HG03442 (cell line): Measurements from ENCODE around the gene LRCH2.
"Not testable (repeated sequence)": the region's sequence is repeated elsewhere in the genome, so short reads cannot be mapped to it uniquely, and the experiment has no call there.

Experiments
- ATAC-seq: cut with Tn5 transposase; IDR thresholded peaks from one replicate; pipeline ENCODE4 v1.9.1; 2021; ENCODE audit warnings: mild to moderate bottlenecking, moderate library complexity; ENCODE audit not compliant: unreplicated experiment

The LRCH2 gene

GRCh38 chrX:115214151-115214550, 19.7 kb downstream of the LRCH2 start:
- no peak for ATAC-seq

DNA sequence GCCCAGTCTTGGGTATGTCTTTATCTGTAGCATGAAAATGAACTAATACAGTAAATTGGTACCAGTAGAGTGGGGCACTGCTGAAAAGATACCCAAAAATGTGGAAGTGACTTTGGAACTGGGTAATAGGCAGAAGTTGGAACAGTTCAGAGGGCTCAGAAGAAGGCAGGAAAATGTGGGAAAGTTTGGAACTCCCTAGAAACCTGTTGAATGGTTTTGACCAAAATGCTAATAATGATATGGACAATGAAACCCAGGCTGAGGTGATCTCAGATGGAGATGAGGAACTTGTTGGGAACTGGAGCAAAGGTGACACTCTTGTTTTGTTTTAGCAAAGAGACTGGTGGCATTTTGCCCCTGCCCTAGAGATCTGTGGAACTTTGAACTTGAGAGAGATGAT, 24.3 kb downstream of the LRCH2 start:
- ATAC-seq = not testable (repeated sequence)

GRCh38 chrX:115204040-115204439, 29.9 kb downstream of the LRCH2 start:
- ATAC-seq = no peak

DNA sequence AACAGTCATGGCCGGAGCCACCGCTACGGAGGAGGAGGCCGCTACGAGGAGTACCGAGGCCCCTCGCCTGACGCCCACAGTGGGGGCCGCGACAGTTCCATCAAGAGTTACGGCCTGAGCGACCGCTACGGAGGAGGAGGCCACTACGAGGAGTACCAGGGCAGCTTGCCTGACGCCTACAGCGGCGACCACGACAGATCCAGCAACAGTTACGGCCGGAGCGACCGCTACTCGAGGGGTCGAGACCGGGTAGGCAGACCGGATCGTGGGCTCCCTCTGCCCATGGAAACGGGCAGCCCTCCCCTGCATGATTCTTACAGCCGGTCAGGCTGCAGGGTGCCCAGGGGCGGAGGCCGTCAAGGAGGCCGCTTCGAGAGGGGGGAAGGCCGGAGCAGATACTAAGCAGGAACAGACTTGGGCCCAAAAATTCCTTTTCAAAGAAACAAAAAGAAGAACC, 41.6 kb downstream of the LRCH2 start:
- no peak for ATAC-seq

- no peak for ATAC-seq
Measured at GRCh38 chrX:115191490-115192243, 42.2 kb downstream of the LRCH2 start.

GRCh38 chrX:115190636-115191489, 43.0 kb downstream of the LRCH2 start:
- no peak for ATAC-seq

DNA sequence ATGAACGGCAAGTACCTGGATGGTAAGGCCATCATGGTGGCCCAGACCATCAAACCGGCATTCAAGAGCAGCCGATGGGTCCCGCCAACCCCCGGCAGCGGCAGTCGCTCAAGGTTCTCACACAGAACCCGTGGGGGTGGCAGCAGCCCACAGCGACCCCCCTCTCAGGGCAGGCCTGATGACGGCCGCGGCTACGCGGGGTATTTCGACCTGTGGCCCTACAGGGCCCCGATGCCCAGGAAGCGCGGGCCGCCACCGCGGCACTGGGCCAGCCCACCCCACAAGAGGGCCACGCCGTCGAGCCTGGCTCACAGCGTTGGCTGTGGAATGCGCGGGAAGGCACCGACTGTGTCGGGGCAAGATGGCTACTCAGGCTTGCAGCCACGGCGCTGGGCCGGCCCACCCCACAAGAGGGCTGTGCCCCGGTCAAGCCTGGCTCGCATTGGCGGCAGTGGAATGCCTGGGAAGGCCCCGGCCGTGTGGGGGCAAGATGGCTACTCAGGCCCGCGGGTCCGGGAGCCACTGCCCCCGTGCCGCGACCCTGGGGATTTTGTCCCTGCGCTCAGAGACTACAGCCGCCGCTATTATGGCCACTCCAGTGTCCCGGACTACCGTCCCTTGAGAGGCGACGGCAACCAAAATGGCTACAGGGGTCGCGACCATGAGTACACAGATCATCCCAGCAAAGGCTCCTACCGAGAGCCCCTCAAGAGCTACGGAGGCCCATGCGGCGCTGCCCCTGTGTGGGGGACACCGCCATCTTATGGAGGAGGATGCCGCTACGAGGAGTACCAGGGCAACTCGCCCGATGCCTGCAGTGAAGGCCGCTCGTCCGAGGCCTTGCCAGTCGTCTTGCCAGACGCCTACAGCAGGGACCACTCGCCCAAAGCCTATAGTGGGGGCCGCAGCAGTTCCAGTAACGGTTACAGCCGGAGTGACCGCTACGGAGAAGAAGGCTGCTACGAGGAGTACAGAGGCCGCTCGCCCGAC, 44.0 kb downstream of the LRCH2 start:
- no peak for ATAC-seq

- no peak for ATAC-seq
Measured at GRCh38 chrX:115189110-115189509, 44.8 kb downstream of the LRCH2 start, which contains the start of gene RBMXL3. Gene RBMXL3 (plus strand): TSS chrX:115189410. CDS start chrX:115189442, 32 bp downstream.

GRCh38 chrX:115183980-115184379, 49.9 kb downstream of the LRCH2 start:
- ATAC-seq = no peak

GRCh38 chrX:115178473-115178872, 55.4 kb downstream of the LRCH2 start:
- ATAC-seq = no peak

DNA sequence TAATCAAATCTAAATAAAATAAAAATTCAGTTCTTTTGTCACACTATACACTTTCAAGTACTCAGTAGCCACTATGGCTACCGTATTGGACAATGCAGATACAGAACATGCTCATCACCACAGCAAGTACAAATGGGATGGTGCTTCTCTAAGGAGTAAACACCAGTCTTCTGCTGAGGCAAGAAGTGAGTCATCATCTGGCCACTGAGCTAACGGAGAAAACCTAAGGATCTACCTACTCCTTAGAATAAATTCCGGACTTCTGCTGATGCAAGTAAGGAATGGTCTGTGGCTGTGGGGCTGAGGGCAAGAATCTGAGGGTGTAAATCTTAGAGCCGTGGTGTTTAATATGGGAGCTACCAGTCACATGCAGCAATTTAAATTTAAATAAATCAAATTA, 56.0 kb downstream of the LRCH2 start:
- ATAC-seq = no peak

DNA sequence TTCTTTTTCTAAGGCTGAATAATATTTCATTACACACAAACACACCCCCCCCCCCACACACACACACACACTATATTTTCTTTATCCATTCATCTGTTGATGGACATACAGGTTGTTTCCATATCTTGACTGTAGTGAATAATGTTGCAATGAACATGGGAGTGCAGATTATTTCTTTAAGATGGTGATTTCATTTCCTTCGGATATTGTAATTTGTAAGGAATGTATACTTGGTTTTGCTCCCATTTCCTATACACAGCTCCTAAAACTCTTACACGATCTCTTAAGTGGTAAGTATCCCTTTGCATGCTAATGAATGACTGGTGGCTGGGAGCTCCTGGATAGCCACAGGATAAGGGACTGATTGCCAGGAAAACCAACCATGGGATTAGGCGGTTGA, 59.3 kb downstream of the LRCH2 start:
- ATAC-seq = no peak

DNA sequence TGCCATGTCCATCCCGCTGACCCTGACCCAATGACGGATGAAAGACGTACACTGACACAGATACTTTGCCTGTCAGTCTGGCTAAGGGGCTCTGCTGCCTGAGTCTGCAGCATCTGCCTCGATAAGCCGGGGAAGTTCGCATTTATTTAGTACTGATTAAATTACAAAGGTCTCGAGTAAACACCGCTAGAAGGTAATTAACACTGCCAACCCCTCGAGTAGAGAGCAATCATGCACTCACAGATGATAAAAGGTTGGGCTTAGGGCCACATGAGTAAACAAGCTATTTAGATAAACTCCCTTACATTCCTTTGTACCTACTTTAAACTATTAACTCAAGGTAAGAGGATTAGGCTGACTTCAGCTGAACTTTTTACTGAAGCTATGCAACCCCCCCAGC, 60.7 kb downstream of the LRCH2 start:
- ATAC-seq = no peak

- ATAC-seq = no peak
Measured at GRCh38 chrX:115147220-115147619, 86.7 kb downstream of the LRCH2 start.

GRCh38 chrX:115142057-115142456, 91.8 kb downstream of the LRCH2 start:
- no peak for ATAC-seq

DNA sequence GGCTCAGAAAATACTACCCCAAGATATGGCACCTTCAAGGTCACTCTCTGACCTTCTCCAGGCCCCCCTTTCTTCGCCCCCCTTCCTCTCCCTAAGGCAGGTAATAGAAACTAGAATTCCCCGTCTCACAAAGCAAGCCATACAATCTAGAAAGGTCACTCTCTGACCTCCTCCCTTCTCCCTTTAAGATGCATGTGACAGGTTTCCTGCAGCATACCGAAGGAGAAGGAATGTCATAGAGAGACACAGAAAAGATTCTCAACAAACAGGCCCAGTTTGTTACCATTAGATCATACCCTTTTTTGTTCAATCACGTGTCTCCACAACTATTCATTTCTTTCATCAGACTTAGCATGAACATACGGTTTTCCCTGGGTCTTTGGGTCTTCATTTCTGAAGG, 95.9 kb downstream of the LRCH2 start:
- ATAC-seq = no peak

DNA sequence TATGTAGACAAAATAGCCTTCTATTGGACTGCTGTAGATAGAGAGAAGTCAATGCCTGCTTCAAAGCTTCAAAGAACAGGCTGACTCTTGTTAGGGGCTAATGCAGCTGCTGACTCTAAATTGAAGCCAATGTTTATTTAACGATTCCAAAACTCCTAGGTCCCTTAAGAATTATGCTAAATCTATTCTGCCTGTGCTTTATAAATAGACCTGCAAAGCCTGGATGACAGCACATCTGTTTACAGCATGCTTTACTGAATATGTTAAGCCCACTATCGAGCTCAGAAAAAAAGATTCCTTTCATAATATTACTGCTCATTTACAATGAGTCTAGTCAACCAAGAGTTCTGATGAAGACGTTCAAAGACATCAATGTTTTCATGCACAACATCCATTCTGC, 99.5 kb downstream of the LRCH2 start:
- ATAC-seq = no peak

GRCh38 chrX:115112411-115112810, 121.5 kb downstream of the LRCH2 start:
- ATAC-seq = no peak

GRCh38 chrX:115098897-115099296, 135.0 kb downstream of the LRCH2 start:
- ATAC-seq = no peak

- no peak for ATAC-seq
Measured at GRCh38 chrX:115093191-115093590, 140.7 kb downstream of the LRCH2 start.

- ATAC-seq = no peak
Measured at GRCh38 chrX:115089419-115089818, 144.5 kb downstream of the LRCH2 start.
